GM12878 (cell line): ENCODE data around the gene ISLR. TPM values are rescaled to one million over a fixed set of nuclear protein-coding genes. Genes with fewer than 3 reads are reported as not detected.

Experiments
- ATAC-seq: fragments of 200-7000 bp; cut with Tn5 transposase; 3 replicates; pipeline ENCODE4 v1.9.1; 2020; ENCODE audit warnings: mild to moderate bottlenecking, moderate library complexity
- BruUV-seq: library from RNA; stranded (reverse); fragments of 400-500 nt; replicated peaks from 2 replicates; lab custom pipeline; 2021; lab: Mats Ljungman, UMichigan
- CTCF ChIA-PET: fragments of 300-600 bp; sonication (Branson Sonifier 250); formaldehyde crosslinking; extraction: SDS; loops from one replicate; lab custom pipeline; 2021; ENCODE audit warnings: inconsistent platforms; lab: Yijun Ruan, JAX
- POLR2A ChIA-PET: fragments of 350-600 bp; formaldehyde crosslinking; extraction: SDS; loops from one replicate; lab custom pipeline; 2021; ENCODE audit warnings: inconsistent platforms; lab: Charles Lee
- RAD21 ChIA-PET: fragments of 300-600 bp; sonication (Branson Sonifier 250); formaldehyde crosslinking; loops from one replicate; lab custom pipeline; 2023; ENCODE audit warnings: antibody characterized with exemption; ENCODE audit not compliant: unreplicated experiment; lab: Charles Lee
- SMC1A ChIA-PET: fragments of 300-600 bp; sonication (Branson Sonifier 250); formaldehyde crosslinking; loops from one replicate; lab custom pipeline; 2023; ENCODE audit not compliant: unreplicated experiment, uncharacterized antibody; lab: Charles Lee
- DNase-seq: peaks from one replicate; pipeline ENCODE4 v3.0.0-alpha.2; 2011; ENCODE audit warnings: low read depth, low spot score
- FAIRE-seq: peaks from 3 replicates; lab custom pipeline; 2011; peaks lifted over from hg19 to GRCh38; lab: Jason Lieb, UNC
- H2AFZ ChIP-seq: 2 replicates; pipeline ENCODE4 v1.6.0; 2011; ENCODE audit warnings: low read depth, low read length, control low read depth; ENCODE audit not compliant: control insufficient read depth
- H3K27ac ChIP-seq: 2 replicates; pipeline ENCODE4 v1.5.1; 2011; ENCODE audit warnings: control low read depth; ENCODE audit not compliant: control insufficient read depth, insufficient read depth
- H3K27me3 ChIP-seq, 2 experiments: replicated peaks in 1 of 2; 2 replicates each; pipeline versions ENCODE4 v1.6.0 to v1.6.1; 2011; ENCODE audit warnings: low read length in 1 of 2; ENCODE audit not compliant: control insufficient read depth in 2 of 2, insufficient read depth in 2 of 2
- H3K36me3 ChIP-seq, 2 experiments: 2 replicates each; pipeline ENCODE4 v1.5.1; 2011; ENCODE audit warnings: low read length in 1 of 2; ENCODE audit not compliant: control insufficient read depth in 2 of 2, insufficient read depth in 2 of 2
- H3K4me1 ChIP-seq: 2 replicates; pipeline ENCODE4 v1.6.1; 2011; ENCODE audit warnings: mild to moderate bottlenecking, low read length, moderate library complexity, mixed read lengths; ENCODE audit not compliant: control insufficient read depth, insufficient read depth
- H3K4me2 ChIP-seq: 2 replicates; pipeline ENCODE4 v1.6.0; 2011; ENCODE audit warnings: control low read depth; ENCODE audit not compliant: control insufficient read depth, insufficient read depth
- H3K4me3 ChIP-seq: fragments of 200-600 bp; sonication (generic); 2 replicates; pipeline ENCODE4 v1.5.1; 2016
- H3K79me2 ChIP-seq: 2 replicates; pipeline ENCODE4 v1.6.0; 2011; ENCODE audit warnings: low read length; ENCODE audit not compliant: control insufficient read depth, insufficient read depth
- H3K9ac ChIP-seq: 2 replicates; pipeline ENCODE4 v1.8.0; 2011; ENCODE audit warnings: low read length, control low read depth, mixed read lengths; ENCODE audit not compliant: control insufficient read depth, insufficient read depth
- H3K9me3 ChIP-seq: replicated peaks from 3 replicates; pipeline ENCODE4 v1.5.1; 2011; ENCODE audit warnings: mild to moderate bottlenecking, low read length; ENCODE audit not compliant: control insufficient read depth, insufficient read depth
- H4K20me1 ChIP-seq: 2 replicates; pipeline ENCODE4 v1.6.0; 2011; ENCODE audit not compliant: control insufficient read depth, insufficient read depth
- EGR1 ChIP-seq, 2 experiments: IDR thresholded peaks; 1 replicate in 1 of 2; 2 replicates in 1 of 2; pipeline ENCODE4 v1.6.1; 2011 to 2012; ENCODE audit warnings: low read depth in 2 of 2, low read length in 2 of 2, borderline replicate concordance in 1 of 2, mild to moderate bottlenecking in 1 of 2, moderate library complexity in 1 of 2
- RAD21 ChIP-seq: IDR thresholded peaks from 2 replicates; pipeline ENCODE4 v1.6.1; 2011; ENCODE audit warnings: mild to moderate bottlenecking, low read depth, low read length, moderate library complexity; ENCODE audit not compliant: insufficient read depth
- SREBF1 ChIP-seq: IDR thresholded peaks from 2 replicates; pipeline ENCODE4 v1.6.1; 2012; ENCODE audit warnings: mild to moderate bottlenecking, low read length
- STAT3 ChIP-seq: IDR thresholded peaks from 2 replicates; pipeline ENCODE4 v1.6.1; 2011; ENCODE audit warnings: low read depth, low read length, improper control_type of control experiment
- WGBS: methylation state at CpG from one replicate; pipeline ENCODE4 v1.1.6; 2016; ENCODE audit warnings: low lambda C conversion rate; ENCODE audit not compliant: insufficient replicate concordance, insufficient coverage; ENCODE audit errors: missing lambda C conversion rate; 5-methylcytosine and 5-hydroxymethylcytosine counted together
- in situ Hi-C: fragments of 300-500 bp; cut with MboI; formaldehyde crosslinking; loops from 9 replicates; pipeline ENCODE4 v1.14.3; 2018; ENCODE audit warnings: mixed read lengths
- intact Hi-C: fragments of 100-400 bp; cut with micrococcal nuclease; formaldehyde crosslinking; loops from one replicate; pipeline ENCODE4 v1.14.2; 2022; ENCODE audit not compliant: unreplicated experiment
- polyA plus RNA-seq, 11 experiments: library from polyadenylated mRNA; depleted of rRNA in 4 of 11; unstranded in 6 of 11; stranded (reverse) in 5 of 11; fragments of >200 nt; fragmentation: Nextera tagmentation in 4 of 11; fragmentation: Illumina TruSeq in 1 of 11; extraction: Ambion mirVana in 4 of 11; extraction: Trizol in 1 of 11; gene quantifications; 1 replicate in 1 of 11; 2 replicates in 10 of 11; pipeline versions ENCODE4 v1.2.1 to v1.2.3, GENCODE V29; 2011 to 2016; ENCODE audit warnings: inconsistent platforms in 2 of 11, missing spikeins in 2 of 11, low read depth in 1 of 11
- total RNA-seq, 4 experiments: library from RNA; depleted of rRNA in 3 of 4; stranded (reverse); fragments of >200 nt in 3 of 4; fragmentation: Illumina TruSeq in 1 of 4; extraction: Trizol in 1 of 4; gene quantifications; 2 replicates each; pipeline versions ENCODE4 v1.2.1 to v1.2.3, GENCODE V29; 2013 to 2021
- TF ChIP-seq, protein P1 (sequence below): IDR thresholded peaks from 2 replicates; pipeline ENCODE4 v1.6.1; 2011; ENCODE audit warnings: low read depth, low read length, improper control_type of control experiment, borderline replicate concordance
- TF ChIP-seq, protein P2 (sequence below): IDR thresholded peaks from 2 replicates; pipeline ENCODE4 v1.6.1; 2011; ENCODE audit warnings: mild to moderate bottlenecking, low read depth, low read length, moderate library complexity; ENCODE audit not compliant: insufficient replicate concordance

ISLR gene
- total and polyA plus RNA-seq, 10 of the 15 experiments (the other 5 are each of a cell fraction or from before 2014, with no cell fraction given), result 0.03 to 1.8 (median 0.54) TPM

DNA sequence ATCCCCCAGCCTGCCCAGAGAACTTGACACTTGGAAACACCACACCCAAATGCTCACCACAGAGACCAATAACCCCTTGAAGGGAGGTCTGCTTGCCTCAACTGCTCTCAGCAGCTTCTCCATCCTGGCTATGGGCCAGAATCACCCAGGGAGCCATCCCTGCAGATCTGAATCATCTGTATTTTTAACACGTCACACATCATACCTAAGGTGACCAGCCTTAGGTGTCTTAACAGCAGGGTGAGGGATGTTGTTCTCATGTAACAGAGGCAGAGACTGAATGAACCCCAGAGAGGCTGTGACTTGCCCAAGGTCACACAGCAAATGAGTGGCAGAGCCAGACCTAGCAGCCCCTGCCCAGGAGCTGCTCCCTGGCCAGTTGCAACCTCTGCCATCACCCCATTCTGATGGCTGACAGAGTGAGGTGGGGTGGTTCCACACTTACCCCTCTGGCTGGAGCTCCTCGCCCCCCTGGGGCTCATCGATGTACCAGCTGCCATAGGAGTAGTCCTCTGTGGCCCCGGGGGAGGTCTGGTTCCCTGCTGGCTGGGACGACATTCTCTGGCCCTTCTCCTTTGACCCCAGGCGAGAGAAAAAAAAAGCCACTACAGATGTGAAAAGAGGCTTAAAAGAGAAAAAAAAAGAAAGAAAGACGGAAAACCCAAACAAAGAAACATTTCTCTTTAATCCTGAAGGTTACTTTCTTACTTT, 28.4 kb downstream of the ISLR start:
- Histone ChIP-seq H3K36me3 (no peaks in the 10 kb centered on the region), H3K4me2 (no peak overlapping the region), H4K20me1 (no peaks in the 10 kb centered on the region), H3K9me3 (no peaks in the 10 kb centered on the region), H3K9ac (no peak overlapping the region), H3K27me3 (no peaks in the 10 kb centered on the region), H3K4me3 (no peak overlapping the region), H3K79me2 (no peaks in the 10 kb centered on the region)
- CTCF ChIA-PET, result interaction anchor here (1.4 to 1.8 kb wide), 2 partner anchors 14 to 121 kb away, joined by 4 read pairs; no protein-coding TSS in a partner anchor
- in situ Hi-C loops (no loop called here), intact Hi-C loops (no loop called here)
- SMC1A ChIA-PET, result interaction anchor here (0.6 kb wide), 2 partner anchors 120 to 385 kb away, joined by 3 read pairs; no protein-coding TSS in a partner anchor
- no TSS peak for BruUV-seq
- 66% methylated on average over 7 of the region's 7 CpGs for WGBS
- RAD21 ChIA-PET, result no interaction called here
- peak; percentile 38 for FAIRE-seq
- TF ChIP-seq STAT3, result no peak
- TF ChIP-seq EGR1 (IDR thresholded peaks at IDR 0.05; ENCODE audit: borderline replicate concordance in 1 of 2, low read depth in 2 of 2, low read length in 2 of 2), result no peak
- TF ChIP-seq, all 136 proteins: peak for 0
- H2AFZ ChIP-seq, result no peak overlapping the region
- no peak for DNase-seq
- POLR2A ChIA-PET, result interaction anchor here (0.7 kb wide), 1 partner anchor 9 kb away, joined by 3 read pairs; no protein-coding TSS in a partner anchor
- H3K4me1 ChIP-seq, result peaks cover 19% of the 10 kb centered on the region
- no peak overlapping the region for H3K27ac ChIP-seq
- no peak for ATAC-seq

DNA sequence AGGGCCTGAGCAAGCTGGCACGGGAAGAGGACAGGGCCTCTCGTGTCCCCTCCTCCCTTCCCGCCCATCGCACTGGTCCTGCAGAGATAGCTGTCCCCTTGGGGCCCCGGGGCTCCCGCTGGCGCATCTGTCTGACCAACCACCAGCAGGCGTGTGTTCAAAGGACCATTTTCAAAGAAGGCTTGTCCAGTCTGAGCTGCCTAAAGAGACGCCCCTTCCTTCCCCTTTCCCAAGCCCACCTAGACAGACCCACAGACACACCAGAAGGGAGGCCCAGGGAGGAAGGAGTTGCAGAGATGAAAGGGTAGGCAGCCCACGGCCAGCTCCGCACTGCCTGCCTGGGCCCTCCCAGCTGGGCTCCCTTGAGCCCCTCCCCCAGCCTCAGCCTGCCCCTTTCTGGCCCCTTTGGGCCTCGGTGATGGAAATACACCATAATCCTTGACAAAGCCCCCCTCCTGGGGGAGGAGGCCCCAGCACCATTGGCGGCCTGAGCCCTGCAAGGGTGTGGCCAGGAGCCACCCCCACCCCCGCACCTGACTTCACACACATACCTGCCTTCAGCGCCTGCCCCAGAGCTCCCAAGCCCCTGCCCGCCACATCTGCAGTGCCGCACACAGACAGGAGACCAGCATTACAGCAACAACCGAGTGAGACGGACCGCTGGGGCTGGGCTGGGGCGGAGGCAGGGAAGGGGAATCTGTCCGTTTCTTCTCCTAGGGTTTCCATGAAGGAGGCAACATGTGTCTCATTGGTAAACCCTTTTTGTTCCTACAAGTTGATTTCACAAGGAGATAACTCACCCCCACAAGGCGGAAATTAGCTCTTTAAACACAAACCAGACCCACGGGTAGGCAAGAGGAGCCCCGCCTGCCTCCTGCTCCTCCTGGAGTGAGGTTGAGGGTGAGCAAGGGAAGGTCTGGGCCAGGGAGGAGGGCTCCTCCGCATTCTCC, 29.2 kb downstream of the ISLR start, which contains the start of gene STRA6:
TSS of gene STRA6 (minus strand) at position 336 of the 950 bp plus-strand sequence. CDS start 520 bp downstream, outside the sequence.
- in situ Hi-C loops (no loop called here), intact Hi-C loops (no loop called here)
- DNase-seq, result no peak
- H3K27ac ChIP-seq, result no peak within 1 kb of the TSS
- TF ChIP-seq, protein P1, sequence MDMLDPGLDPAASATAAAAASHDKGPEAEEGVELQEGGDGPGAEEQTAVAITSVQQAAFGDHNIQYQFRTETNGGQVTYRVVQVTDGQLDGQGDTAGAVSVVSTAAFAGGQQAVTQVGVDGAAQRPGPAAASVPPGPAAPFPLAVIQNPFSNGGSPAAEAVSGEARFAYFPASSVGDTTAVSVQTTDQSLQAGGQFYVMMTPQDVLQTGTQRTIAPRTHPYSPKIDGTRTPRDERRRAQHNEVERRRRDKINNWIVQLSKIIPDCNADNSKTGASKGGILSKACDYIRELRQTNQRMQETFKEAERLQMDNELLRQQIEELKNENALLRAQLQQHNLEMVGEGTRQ, result no peak
- TF ChIP-seq, protein P2, sequence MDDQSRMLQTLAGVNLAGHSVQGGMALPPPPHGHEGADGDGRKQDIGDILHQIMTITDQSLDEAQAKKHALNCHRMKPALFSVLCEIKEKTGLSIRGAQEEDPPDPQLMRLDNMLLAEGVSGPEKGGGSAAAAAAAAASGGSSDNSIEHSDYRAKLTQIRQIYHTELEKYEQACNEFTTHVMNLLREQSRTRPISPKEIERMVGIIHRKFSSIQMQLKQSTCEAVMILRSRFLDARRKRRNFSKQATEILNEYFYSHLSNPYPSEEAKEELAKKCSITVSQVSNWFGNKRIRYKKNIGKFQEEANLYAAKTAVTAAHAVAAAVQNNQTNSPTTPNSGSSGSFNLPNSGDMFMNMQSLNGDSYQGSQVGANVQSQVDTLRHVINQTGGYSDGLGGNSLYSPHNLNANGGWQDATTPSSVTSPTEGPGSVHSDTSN, result no peak
- TF ChIP-seq SREBF1 (no peak), EGR1 (IDR thresholded peaks at IDR 0.05; ENCODE audit: borderline replicate concordance in 1 of 2, low read depth in 2 of 2, low read length in 2 of 2) (peak in 1 of 2 experiments; percentile 64; a peak in 1 of 3 replicates), RAD21 (peak; percentile 44; the same call in 1 of the 2 replicates)
- no TSS peak for BruUV-seq
- POLR2A ChIA-PET, result interaction anchor here (0.6 to 0.7 kb wide), 2 partner anchors 10 to 1639 kb away, joined by 3 to 5 read pairs; no protein-coding TSS in a partner anchor
- ATAC-seq, result no peak
- SMC1A ChIA-PET, result interaction anchor here (0.5 to 0.6 kb wide), 3 partner anchors 38 to 384 kb away, joined by 3 read pairs; no protein-coding TSS in a partner anchor
- peak; percentile 57 for FAIRE-seq
- H3K79me2 ChIP-seq, result no peaks in the 10 kb centered on the region
- H4K20me1 ChIP-seq, result no peaks in the 10 kb centered on the region
- H3K36me3 ChIP-seq, result no peaks in the 10 kb centered on the region
- H3K9ac ChIP-seq, result no peak within 1 kb of the TSS
- H3K9me3 ChIP-seq, result no peaks in the 10 kb centered on the region
- RAD21 ChIA-PET, result no interaction called here
- peaks cover 19% of the 10 kb centered on the region for H3K4me1 ChIP-seq
- WGBS, result 76% methylated on average over 26 of the region's 26 CpGs
- H2AFZ ChIP-seq, result no peak within 1 kb of the TSS
- no peaks in the 10 kb centered on the region for H3K27me3 ChIP-seq
- CTCF ChIA-PET, result interaction anchor here (1.4 to 1.8 kb wide), 2 partner anchors 15 to 120 kb away, joined by 4 read pairs; no protein-coding TSS in a partner anchor
- H3K4me3 ChIP-seq, result no peak within 1 kb of the TSS
- no peak within 1 kb of the TSS; the same call in 1 of the 2 replicates for H3K4me2 ChIP-seq
